SK-N-SH treated with all-trans-retinoic acid at 6 μM for 48 hours (cell line): Measurements from ENCODE around the gene CBX1.

Source experiments
- ATAC-seq: fragments of 200-7000 bp; cut with Tn5 transposase; 3 replicates; pipeline ENCODE4 v1.9.1; 2020; ENCODE audit warnings: mild to moderate bottlenecking, moderate library complexity
- BACH2 ChIP-seq: fragments of 250-450 bp; sonication (Bioruptor Pico); IDR thresholded peaks from 2 replicates; pipeline ENCODE4 v1.9.0; 2021; ENCODE audit warnings: mild to moderate bottlenecking, borderline replicate concordance
- CSRNP3 ChIP-seq: fragments of 250-450 bp; sonication (Bioruptor Pico); IDR thresholded peaks from 2 replicates; pipeline ENCODE4 v1.5.1; 2021; ENCODE audit warnings: mild to moderate bottlenecking, moderate library complexity
- GLIS3 ChIP-seq: fragments of 250-450 bp; sonication (Bioruptor Pico); IDR thresholded peaks from 2 replicates; pipeline ENCODE4 v1.5.0; 2020; ENCODE audit warnings: mild to moderate bottlenecking, moderate library complexity
- POU6F1 ChIP-seq: fragments of 250-450 bp; sonication (Bioruptor Pico); IDR thresholded peaks from 2 replicates; pipeline ENCODE4 v1.8.0; 2021; ENCODE audit warnings: low read depth, mild to moderate bottlenecking, moderate library complexity, borderline replicate concordance
- PPARA ChIP-seq: fragments of 250-450 bp; sonication (Bioruptor Pico); IDR thresholded peaks from 2 replicates; pipeline ENCODE4 v1.5.0; 2020; ENCODE audit warnings: mild to moderate bottlenecking, borderline replicate concordance
- RARB ChIP-seq: fragments of 250-450 bp; sonication (Bioruptor Pico); IDR thresholded peaks from 2 replicates; pipeline ENCODE4 v1.8.0; 2021; ENCODE audit warnings: mild to moderate bottlenecking, moderate library complexity
- TCF4 ChIP-seq: fragments of 250-450 bp; sonication (Bioruptor Pico); IDR thresholded peaks from 2 replicates; pipeline ENCODE4 v1.8.0; 2021; ENCODE audit warnings: mild to moderate bottlenecking, moderate library complexity, borderline replicate concordance
- TOX ChIP-seq: fragments of 250-450 bp; sonication (Bioruptor Pico); IDR thresholded peaks from 2 replicates; pipeline ENCODE4 v1.8.0; 2021; ENCODE audit warnings: mild to moderate bottlenecking, moderate library complexity, borderline replicate concordance
- TSHZ2 ChIP-seq: fragments of 250-450 bp; sonication (Bioruptor Pico); IDR thresholded peaks from 2 replicates; pipeline ENCODE4 v1.5.0; 2020; ENCODE audit warnings: mild to moderate bottlenecking, moderate library complexity
- ZC3H10 ChIP-seq: fragments of 250-450 bp; sonication (Bioruptor Pico); IDR thresholded peaks from 2 replicates; pipeline ENCODE4 v1.5.1; 2021; ENCODE audit warnings: mild to moderate bottlenecking, moderate library complexity
- ZFP30 ChIP-seq: fragments of 450-650 bp; formaldehyde crosslinking; IDR thresholded peaks from 2 replicates; pipeline ENCODE4 v1.5.0; 2022; ENCODE audit warnings: mild to moderate bottlenecking, moderate library complexity
- ZNF8 ChIP-seq: fragments of 450-650 bp; formaldehyde crosslinking; IDR thresholded peaks from 2 replicates; pipeline ENCODE4 v1.5.0; 2020; ENCODE audit warnings: mild to moderate bottlenecking, moderate library complexity
- TF ChIP-seq, protein P1 (sequence below): fragments of 250-450 bp; sonication (Bioruptor Pico); IDR thresholded peaks from 2 replicates; pipeline ENCODE4 v1.8.0; 2020; ENCODE audit warnings: mild to moderate bottlenecking, moderate library complexity, borderline replicate concordance

CBX1 gene

GRCh38 chr17:48027322-48027981 is 73.8 kb downstream of the CBX1 start (continued):
- TF ChIP-seq RARB (CRISPR knock-in tag), result no peak

DNA sequence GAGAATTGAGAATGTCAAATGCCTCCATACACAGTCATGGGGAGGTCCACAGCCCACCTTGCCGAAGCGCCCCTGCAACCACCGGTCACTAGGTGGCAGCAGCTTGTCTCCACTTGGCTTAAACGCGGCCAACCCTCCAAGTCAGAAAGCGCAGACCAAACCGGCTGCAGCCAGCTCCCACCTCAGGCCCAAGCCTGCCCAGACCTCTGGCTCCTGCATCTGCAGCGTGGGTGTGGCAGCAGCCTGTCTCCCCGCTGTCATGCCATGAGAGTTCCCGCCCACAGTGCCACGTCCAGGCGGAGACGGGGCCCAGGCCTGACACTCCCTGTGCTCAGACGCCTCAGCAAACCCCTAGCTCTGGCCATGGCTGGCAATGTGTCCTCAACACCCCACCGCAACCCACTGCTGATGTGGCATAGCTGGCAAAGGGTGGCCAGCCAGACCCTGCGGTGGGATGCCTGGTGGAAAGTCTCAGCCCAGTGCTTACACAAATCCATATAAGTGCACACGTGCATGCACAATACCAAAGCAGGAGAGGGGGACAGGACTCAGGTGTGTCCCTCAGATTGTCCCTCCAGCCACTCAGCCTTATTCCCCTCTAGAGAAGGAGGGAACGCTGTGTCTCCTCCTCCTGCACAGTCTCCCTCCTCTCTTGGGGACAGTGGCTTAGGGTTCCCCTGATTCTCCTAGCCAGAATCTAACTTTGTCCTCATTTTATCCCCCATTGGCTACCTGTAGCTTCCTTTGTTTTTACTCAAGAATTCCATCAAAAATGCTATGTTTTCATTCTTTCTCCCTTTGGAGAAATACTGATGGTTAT is 74.6 kb downstream of the CBX1 start:
- TF ChIP-seq TSHZ2 (CRISPR knock-in tag) (peak; percentile 71), TCF4 (CRISPR knock-in tag) (no peak)
- TF ChIP-seq, all 23 proteins: peak for 1

DNA sequence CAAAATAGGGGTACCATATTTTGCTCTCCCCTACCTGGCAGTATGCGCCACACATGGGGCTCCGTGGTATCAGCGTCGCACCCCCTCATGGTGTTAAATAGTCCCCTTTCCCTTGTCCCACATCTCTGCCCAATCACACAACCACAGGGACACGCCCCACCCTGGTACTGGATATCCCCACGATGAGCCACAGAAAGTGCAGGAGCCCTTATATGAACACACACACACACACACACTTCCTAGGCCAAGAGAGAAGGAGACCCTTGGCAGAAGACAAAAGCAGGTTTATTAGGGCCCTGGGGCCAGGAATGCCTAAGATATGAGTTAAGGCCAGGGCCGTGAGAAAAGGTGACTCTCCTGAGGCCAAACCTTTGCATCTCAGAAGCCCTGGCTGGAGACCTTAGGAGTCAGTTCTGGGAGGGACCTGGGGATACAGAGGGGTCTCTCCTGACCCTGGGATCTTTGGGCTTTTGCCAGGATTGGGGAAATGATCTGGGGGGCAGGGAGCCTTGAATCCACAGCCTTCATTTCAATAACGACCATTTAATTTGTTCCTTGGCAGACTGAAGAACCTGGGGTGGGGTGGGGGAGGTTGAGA is 75.3 kb downstream of the CBX1 start:
- ATAC-seq, result no peak
- TF ChIP-seq ZNF8 (CRISPR knock-in tag), result no peak
- no peak for TF ChIP-seq ZC3H10
- TF ChIP-seq, protein P1, sequence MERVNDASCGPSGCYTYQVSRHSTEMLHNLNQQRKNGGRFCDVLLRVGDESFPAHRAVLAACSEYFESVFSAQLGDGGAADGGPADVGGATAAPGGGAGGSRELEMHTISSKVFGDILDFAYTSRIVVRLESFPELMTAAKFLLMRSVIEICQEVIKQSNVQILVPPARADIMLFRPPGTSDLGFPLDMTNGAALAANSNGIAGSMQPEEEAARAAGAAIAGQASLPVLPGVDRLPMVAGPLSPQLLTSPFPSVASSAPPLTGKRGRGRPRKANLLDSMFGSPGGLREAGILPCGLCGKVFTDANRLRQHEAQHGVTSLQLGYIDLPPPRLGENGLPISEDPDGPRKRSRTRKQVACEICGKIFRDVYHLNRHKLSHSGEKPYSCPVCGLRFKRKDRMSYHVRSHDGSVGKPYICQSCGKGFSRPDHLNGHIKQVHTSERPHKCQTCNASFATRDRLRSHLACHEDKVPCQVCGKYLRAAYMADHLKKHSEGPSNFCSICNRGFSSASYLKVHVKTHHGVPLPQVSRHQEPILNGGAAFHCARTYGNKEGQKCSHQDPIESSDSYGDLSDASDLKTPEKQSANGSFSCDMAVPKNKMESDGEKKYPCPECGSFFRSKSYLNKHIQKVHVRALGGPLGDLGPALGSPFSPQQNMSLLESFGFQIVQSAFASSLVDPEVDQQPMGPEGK (CRISPR knock-in tag), result no peak
- TF ChIP-seq GLIS3 (CRISPR knock-in tag), result no peak
- TF ChIP-seq BACH2 (CRISPR knock-in tag), result no peak
- no peak for TF ChIP-seq POU6F1 (CRISPR knock-in tag)
- no peak for TF ChIP-seq CSRNP3
- no peak for TF ChIP-seq RARB (CRISPR knock-in tag)

More for the DNA sequence above, 74.6 kb downstream of the CBX1 start:
- ATAC-seq, result peak; percentile 51

DNA sequence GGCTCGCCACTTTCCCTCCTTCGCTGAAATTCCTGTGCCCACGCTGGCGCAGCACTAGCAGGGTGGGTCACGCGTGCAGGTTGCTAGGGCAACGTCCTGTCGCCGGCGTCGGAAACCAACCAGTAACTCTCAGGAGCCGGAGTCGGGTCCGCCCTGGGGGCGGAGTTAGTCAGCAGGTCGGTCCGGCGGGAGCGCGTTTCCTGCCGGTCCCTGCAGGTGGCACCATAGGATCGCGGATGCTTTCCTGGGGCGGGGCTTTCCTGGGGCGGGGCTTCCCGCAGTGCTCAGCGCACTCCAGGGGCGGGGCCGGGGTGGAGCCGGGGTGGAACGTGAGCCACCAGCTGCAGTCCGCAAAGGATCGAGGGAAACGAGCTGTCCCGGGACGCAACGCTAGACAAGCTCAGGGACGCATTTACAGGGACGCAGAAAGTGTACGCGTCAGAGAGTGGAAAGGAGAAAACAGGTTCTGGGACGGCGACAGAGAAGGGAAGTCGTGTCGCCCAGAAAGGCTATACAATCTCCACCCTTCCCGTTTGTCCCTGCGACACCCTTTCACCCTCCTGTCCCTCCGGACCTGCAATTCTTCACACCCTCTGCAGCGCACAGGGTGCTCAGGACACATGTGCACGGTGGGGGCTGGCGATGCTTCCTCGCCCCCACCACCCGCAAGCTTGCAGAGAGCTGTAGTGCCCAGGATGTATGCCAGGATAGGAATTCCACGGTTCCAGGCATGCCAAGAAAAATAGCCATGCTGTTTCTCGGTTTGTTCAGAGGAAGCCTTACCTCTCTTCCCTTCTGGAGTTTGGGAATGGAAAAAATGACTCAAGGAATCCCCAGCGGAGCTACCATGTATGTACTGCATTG is 76.0 kb downstream of the CBX1 start:
- peak; percentile 83 for ATAC-seq
- TF ChIP-seq RARB (CRISPR knock-in tag) (0 out of 2 replicates have a peak, but pooled peaks have one; percentile 26), TOX (CRISPR knock-in tag) (no peak), ZFP30 (CRISPR knock-in tag) (no peak), POU6F1 (CRISPR knock-in tag) (no peak), TCF4 (CRISPR knock-in tag) (no peak), PPARA (CRISPR knock-in tag) (no peak), BACH2 (CRISPR knock-in tag) (no peak)
